Brain microvascular endothelial cell (primary cell): ENCODE measurements around the gene RMRP.
"Not testable (repeated sequence)": the region's sequence is repeated elsewhere in the genome, so short reads cannot be mapped to it uniquely, and the experiment has no call there.

ENCODE experiments used
- DNase-seq: peaks from one replicate; pipeline ENCODE4 v3.0.0-alpha.2; 2020
- H3K27ac ChIP-seq: fragments of 250-450 bp; sonication (Bioruptor Pico); 2 replicates; pipeline ENCODE4 v1.5.1; 2020; ENCODE audit warnings: mild to moderate bottlenecking, moderate library complexity
- H3K27me3 ChIP-seq: fragments of 250-450 bp; sonication (Bioruptor Pico); replicated peaks from 2 replicates; pipeline ENCODE4 v1.5.1; 2020; ENCODE audit warnings: mild to moderate bottlenecking
- H3K36me3 ChIP-seq: fragments of 250-450 bp; sonication (Bioruptor Pico); replicated peaks from 2 replicates; pipeline ENCODE4 v1.5.1; 2020; ENCODE audit warnings: mild to moderate bottlenecking
- H3K4me3 ChIP-seq: 2 replicates; pipeline ENCODE4 v1.5.1; 2011; ENCODE audit warnings: low read depth, mild to moderate bottlenecking, control low read depth, low read length, moderate library complexity
- in situ Hi-C: cut with HindIII; loops from 2 replicates; pipeline ENCODE4 v1.10.0; 2017; ENCODE audit warnings: low sequenced_read_pairs, low pct_ligation_motif_present
- TF ChIP-seq, protein P1 (sequence below): IDR thresholded peaks from 2 replicates; pipeline ENCODE4 v1.5.1; 2011; ENCODE audit warnings: low read depth, mild to moderate bottlenecking, moderate library complexity, low read length, control low read depth, inconsistent platforms; ENCODE audit errors: missing control alignments

Gene RMRP

DNA sequence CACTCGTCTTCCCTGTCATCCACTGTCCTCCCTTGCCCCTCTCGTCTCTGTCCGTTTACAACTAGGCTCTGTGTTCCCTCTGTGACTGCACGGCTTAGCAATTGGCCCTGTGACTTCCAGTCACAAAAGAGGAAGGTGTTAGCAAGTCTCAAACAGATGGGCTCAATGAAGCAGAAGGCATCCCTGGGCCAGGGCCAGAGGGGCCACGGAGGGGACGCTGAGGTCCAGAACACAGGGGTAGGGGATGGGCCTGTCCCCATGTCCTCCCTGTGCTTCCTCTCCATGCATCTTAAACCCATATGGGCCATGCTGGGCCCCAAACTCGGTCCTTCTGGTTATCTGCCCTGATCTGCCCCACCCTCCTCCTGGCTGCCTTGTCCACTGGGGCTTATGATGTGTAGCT lies 39.5 kb downstream of the RMRP start, which contains the start of gene CD72:
Gene CD72, minus strand, starts transcription at position 89 of the 403 bp plus-strand sequence. CDS start 110 bp downstream, outside the sequence.
- H3K27ac ChIP-seq, result no peak within 1 kb of the TSS
- TF ChIP-seq, protein P1, sequence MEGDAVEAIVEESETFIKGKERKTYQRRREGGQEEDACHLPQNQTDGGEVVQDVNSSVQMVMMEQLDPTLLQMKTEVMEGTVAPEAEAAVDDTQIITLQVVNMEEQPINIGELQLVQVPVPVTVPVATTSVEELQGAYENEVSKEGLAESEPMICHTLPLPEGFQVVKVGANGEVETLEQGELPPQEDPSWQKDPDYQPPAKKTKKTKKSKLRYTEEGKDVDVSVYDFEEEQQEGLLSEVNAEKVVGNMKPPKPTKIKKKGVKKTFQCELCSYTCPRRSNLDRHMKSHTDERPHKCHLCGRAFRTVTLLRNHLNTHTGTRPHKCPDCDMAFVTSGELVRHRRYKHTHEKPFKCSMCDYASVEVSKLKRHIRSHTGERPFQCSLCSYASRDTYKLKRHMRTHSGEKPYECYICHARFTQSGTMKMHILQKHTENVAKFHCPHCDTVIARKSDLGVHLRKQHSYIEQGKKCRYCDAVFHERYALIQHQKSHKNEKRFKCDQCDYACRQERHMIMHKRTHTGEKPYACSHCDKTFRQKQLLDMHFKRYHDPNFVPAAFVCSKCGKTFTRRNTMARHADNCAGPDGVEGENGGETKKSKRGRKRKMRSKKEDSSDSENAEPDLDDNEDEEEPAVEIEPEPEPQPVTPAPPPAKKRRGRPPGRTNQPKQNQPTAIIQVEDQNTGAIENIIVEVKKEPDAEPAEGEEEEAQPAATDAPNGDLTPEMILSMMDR, result no peak
- DNase-seq, result no peak
- H3K36me3 ChIP-seq, result no peaks in the 10 kb centered on the region
- in situ Hi-C loops, result no loop called here
- peaks cover 13% of the 10 kb centered on the region for H3K27me3 ChIP-seq
- H3K4me3 ChIP-seq, result peak within 1 kb of the TSS; percentile 41

GRCh38 chr9:35617548-35617947 lies 40.3 kb downstream of the RMRP start:
- Histone ChIP-seq H3K27ac (no peak overlapping the region), H3K36me3 (no peaks in the 10 kb centered on the region), H3K4me3 (no peak overlapping the region), H3K27me3 (peaks cover 13% of the 10 kb centered on the region)
- DNase-seq, result no peak
- TF ChIP-seq, protein P1, result no peak
- in situ Hi-C loops, result no loop called here

DNA sequence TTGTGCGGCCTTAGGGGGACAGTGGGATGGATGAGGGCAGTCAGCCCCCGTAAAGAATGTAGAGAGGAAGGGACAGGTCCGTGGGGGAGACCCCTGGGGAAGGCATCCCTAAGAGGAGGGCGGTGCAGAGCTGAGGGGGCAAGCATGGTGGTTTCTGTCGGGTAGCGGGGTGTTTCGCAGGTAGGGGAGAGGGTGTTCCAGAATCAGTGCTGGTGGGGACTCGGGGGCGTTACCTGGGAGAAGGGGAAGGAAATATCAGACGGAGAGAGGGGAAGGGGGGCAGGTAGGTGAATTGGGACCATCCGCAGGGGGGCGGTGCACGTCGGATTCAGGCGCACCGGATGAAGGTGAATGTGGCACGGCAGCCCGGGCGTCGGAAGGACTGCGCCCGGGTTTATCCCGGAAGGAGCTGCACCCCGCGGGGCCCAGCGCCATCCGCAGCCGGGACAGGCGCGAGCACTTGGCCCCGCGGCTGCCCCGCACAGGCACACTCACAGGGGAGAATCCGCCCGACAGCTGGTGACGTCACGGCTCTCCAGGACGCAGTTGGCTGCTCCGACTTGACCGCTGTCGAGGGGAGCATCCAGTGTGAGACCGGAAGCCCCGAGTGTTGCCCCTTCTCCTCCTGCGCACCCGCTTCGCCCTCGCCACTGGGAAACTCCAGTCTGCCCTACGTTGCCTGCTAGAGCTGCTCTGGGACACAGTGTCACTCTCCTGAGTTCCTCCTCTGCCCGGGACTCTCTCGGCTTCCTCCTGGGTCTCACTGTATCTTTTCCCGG lies 40.9 kb downstream of the RMRP start:
- in situ Hi-C loops, result no loop called here
- peak; percentile 43 for DNase-seq
- no peak overlapping the region for H3K27ac ChIP-seq
- H3K4me3 ChIP-seq, result peak overlapping the region; percentile 41
- TF ChIP-seq, protein P1, result peak; percentile 19
- H3K36me3 ChIP-seq, result no peaks in the 10 kb centered on the region
- peaks cover 13% of the 10 kb centered on the region for H3K27me3 ChIP-seq

DNA sequence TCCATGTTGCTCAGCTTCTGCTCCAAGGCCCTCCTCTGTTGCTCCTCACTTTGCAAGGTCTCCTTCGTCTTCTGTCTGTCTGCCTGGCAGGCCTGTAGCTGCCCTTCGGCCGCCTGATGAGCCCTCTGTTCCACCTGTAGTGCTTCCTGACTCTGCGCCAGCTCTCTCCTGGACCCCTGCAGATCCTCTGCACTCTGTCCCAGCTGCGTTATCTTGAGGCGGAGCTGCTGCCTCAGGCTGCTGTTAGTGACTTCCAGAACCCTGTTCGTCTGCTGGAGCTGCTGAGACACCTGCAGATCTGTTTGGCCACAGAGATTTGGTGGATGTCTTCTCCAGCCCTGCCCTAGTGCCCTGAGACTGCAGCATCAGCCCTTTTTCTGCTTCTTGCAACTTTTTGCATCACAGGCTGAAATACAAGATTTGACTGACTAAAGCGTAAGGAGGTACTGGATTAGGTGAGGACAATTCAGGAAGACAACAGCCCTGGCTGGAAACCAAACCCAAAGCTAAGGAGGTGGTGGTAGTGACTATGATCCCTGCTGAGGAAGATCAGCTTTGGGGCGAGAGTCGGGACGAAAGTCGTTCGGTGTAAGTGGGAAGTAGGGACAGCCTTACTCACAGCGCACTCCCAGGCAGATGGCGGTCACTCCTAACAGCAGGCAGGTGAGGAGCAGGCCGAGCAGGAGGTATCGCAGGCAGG lies 41.7 kb downstream of the RMRP start:
- Histone ChIP-seq H3K36me3 (no peaks in the 10 kb centered on the region), H3K4me3 (no peak overlapping the region), H3K27me3 (peaks cover 13% of the 10 kb centered on the region), H3K27ac (no peak overlapping the region)
- in situ Hi-C loops, result no loop called here
- TF ChIP-seq, protein P1, result no peak
- no peak for DNase-seq

DNA sequence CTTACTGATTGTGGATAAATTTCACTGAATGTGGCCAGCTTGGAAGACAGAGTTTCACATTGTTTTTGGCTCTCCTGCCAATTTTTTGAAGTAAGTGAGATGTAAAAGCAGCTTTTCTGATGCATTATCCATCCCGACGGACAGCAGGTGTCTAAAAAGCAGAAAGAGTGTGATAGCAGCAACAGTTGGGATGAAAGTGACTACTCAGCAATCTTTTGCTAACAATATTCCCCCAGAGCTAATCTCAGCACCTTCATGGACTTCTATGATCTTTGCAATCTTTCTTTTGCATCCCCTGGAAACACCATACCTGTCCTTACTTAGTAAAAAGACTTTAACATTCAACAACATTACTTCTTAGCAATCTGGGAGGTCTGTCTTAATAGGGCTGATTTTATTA lies 45.0 kb downstream of the RMRP start:
- no peak for DNase-seq
- Histone ChIP-seq H3K27ac (no peak overlapping the region), H3K4me3 (no peak overlapping the region), H3K27me3 (peaks cover 13% of the 10 kb centered on the region), H3K36me3 (peaks cover 13% of the 10 kb centered on the region)
- in situ Hi-C loops, result no loop called here
- TF ChIP-seq, protein P1, result no peak

- peaks cover 13% of the 10 kb centered on the region for H3K27me3 ChIP-seq
- H3K36me3 ChIP-seq, result peaks cover 13% of the 10 kb centered on the region
- H3K4me3 ChIP-seq, in situ Hi-C loops, H3K27ac ChIP-seq, DNase-seq: not testable (repeated sequence)
These were observed 45.8 kb downstream of the RMRP start for GRCh38 chr9:35612066-35612465.
